HepG2 (cell line): ENCODE data around the gene MICOS13. TPM values are rescaled to one million over a fixed set of nuclear protein-coding genes. Genes with fewer than 3 reads are reported as not detected.
A peak's percentile ranks its signal among the peaks of the same experiment; 100 is the strongest.

Experiments used
- AHR ChIP-seq: IDR thresholded peaks from 2 replicates; pipeline ENCODE4 v1.6.1; 2018; ENCODE audit warnings: missing genetic modification reagents, missing compliant biosample characterization
- HIVEP1 ChIP-seq: sonication (generic); formaldehyde crosslinking; IDR thresholded peaks from 2 replicates; pipeline ENCODE4 v1.4.0; 2020; ENCODE audit warnings: mild to moderate bottlenecking, missing genetic modification reagents
- HNRNPL ChIP-seq: fragments of 200-400 bp; formaldehyde crosslinking; IDR thresholded peaks from 2 replicates; pipeline ENCODE4 v1.6.1; 2017; ENCODE audit warnings: mild to moderate bottlenecking, low read depth, low read length
- KDM5B ChIP-seq: sonication (generic); formaldehyde crosslinking; IDR thresholded peaks from 2 replicates; pipeline ENCODE4 v1.4.0; 2020; ENCODE audit warnings: missing genetic modification reagents, mild to moderate bottlenecking, borderline replicate concordance
- KDM6A ChIP-seq: IDR thresholded peaks from 2 replicates; pipeline ENCODE4 v1.6.1; 2016; ENCODE audit warnings: low read depth
- MAZ ChIP-seq, 2 experiments: sonication (generic) in 1 of 2; formaldehyde crosslinking in 1 of 2; IDR thresholded peaks; 2 replicates each; pipeline versions ENCODE4 v1.5.0 to v1.6.1; 2012 to 2020; ENCODE audit warnings: low read depth in 2 of 2, mild to moderate bottlenecking in 2 of 2, borderline replicate concordance in 1 of 2, improper control_type of control experiment in 1 of 2, low read length in 1 of 2, missing genetic modification reagents in 1 of 2, moderate library complexity in 1 of 2
- MED8 ChIP-seq: sonication (generic); formaldehyde crosslinking; IDR thresholded peaks from 2 replicates; pipeline ENCODE4 v1.8.1; 2023; ENCODE audit warnings: mild to moderate bottlenecking, missing genetic modification reagents; ENCODE audit not compliant: insufficient replicate concordance
- RNF219 ChIP-seq: sonication (generic); formaldehyde crosslinking; IDR thresholded peaks from 2 replicates; pipeline ENCODE4 v1.5.0; 2020; ENCODE audit warnings: mild to moderate bottlenecking, missing genetic modification reagents
- SMYD3 ChIP-seq: sonication (generic); formaldehyde crosslinking; IDR thresholded peaks from 2 replicates; pipeline ENCODE4 v1.8.1; 2023; ENCODE audit warnings: mild to moderate bottlenecking, missing genetic modification reagents
- SYNCRIP ChIP-seq: fragments of 200-400 bp; formaldehyde crosslinking; IDR thresholded peaks from 2 replicates; pipeline ENCODE4 v1.6.1; 2018; ENCODE audit warnings: mild to moderate bottlenecking, low read depth, low read length; ENCODE audit not compliant: insufficient read depth
- TFDP1 ChIP-seq: IDR thresholded peaks from 2 replicates; pipeline ENCODE4 v1.6.1; 2016; ENCODE audit warnings: missing compliant biosample characterization, missing genetic modification reagents, borderline replicate concordance
- ZBTB14 ChIP-seq: sonication (generic); formaldehyde crosslinking; IDR thresholded peaks from 2 replicates; pipeline ENCODE4 v1.4.0; 2020; ENCODE audit warnings: missing genetic modification reagents
- ZNF337 ChIP-seq: sonication (generic); formaldehyde crosslinking; IDR thresholded peaks from 2 replicates; pipeline ENCODE4 v1.5.1; 2020; ENCODE audit warnings: missing genetic modification reagents, low read depth, mild to moderate bottlenecking, borderline replicate concordance
- ZNF576 ChIP-seq: sonication (generic); formaldehyde crosslinking; IDR thresholded peaks from 2 replicates; pipeline ENCODE4 v1.4.0; 2020; ENCODE audit warnings: mild to moderate bottlenecking, missing genetic modification reagents
- ZNF605 ChIP-seq: sonication (generic); formaldehyde crosslinking; IDR thresholded peaks from 2 replicates; pipeline ENCODE4 v1.8.0; 2022; ENCODE audit warnings: mild to moderate bottlenecking, missing genetic modification reagents
- ZNF687 ChIP-seq: sonication (generic); formaldehyde crosslinking; IDR thresholded peaks from 2 replicates; pipeline ENCODE4 v1.5.1; 2020; ENCODE audit warnings: mild to moderate bottlenecking, missing genetic modification reagents, moderate library complexity
- ZNF75D ChIP-seq: sonication (generic); formaldehyde crosslinking; IDR thresholded peaks from 2 replicates; pipeline ENCODE4 v1.8.1; 2023; ENCODE audit warnings: missing genetic modification reagents, mild to moderate bottlenecking, borderline replicate concordance
- ZNF891 ChIP-seq: sonication (generic); formaldehyde crosslinking; IDR thresholded peaks from 2 replicates; pipeline ENCODE4 v1.5.0; 2020; ENCODE audit warnings: mild to moderate bottlenecking, missing genetic modification reagents
- ZSCAN25 ChIP-seq: sonication (generic); formaldehyde crosslinking; IDR thresholded peaks from 2 replicates; pipeline ENCODE4 v1.8.0; 2022; ENCODE audit warnings: mild to moderate bottlenecking, missing genetic modification reagents
- polyA plus RNA-seq, 8 experiments: library from polyadenylated mRNA; depleted of rRNA in 3 of 8; stranded (reverse) in 7 of 8; unstranded in 1 of 8; fragments of >200 nt; fragmentation: Illumina TruSeq in 4 of 8; extraction: Trizol in 4 of 8; gene quantifications; 2 replicates each; pipeline versions ENCODE4 v1.2.1 to v1.2.3, GENCODE V29; 2011 to 2016; ENCODE audit warnings: low read depth in 4 of 8, missing spikeins in 1 of 8, mixed read lengths in 1 of 8; ENCODE audit not compliant: insufficient read depth in 1 of 8
- total RNA-seq, 5 experiments: library from RNA; depleted of rRNA; stranded (reverse); fragments of >200 nt; fragmentation: Illumina TruSeq; extraction: Trizol; gene quantifications; 2 replicates each; pipeline ENCODE4 v1.2.3, GENCODE V29; 2016; ENCODE audit warnings: low read depth in 1 of 5

The MICOS13 gene
- total and polyA plus RNA-seq, 2 of the 13 experiments (the other 11 are each of a cell fraction or from before 2014, with no cell fraction given), result 28.8 to 35.4 TPM

- no peak for TF ChIP-seq HNRNPL
- no peak for TF ChIP-seq KDM6A (CRISPR knock-in tag)
- no peak for TF ChIP-seq SMYD3 (CRISPR knock-in tag)
- no peak for TF ChIP-seq ZBTB14 (CRISPR knock-in tag)
- peak; percentile 23; the same call in 1 of the 2 replicates for TF ChIP-seq ZNF891 (CRISPR knock-in tag)
- TF ChIP-seq ZNF337 (CRISPR knock-in tag), result no peak
- no peak for TF ChIP-seq AHR (CRISPR knock-in tag)
- TF ChIP-seq RNF219 (CRISPR knock-in tag), result no peak
- peak; percentile 47 for TF ChIP-seq MED8
- no peak for TF ChIP-seq ZNF75D
- 0 out of 2 replicates have a peak, but pooled peaks have one; percentile 46 for TF ChIP-seq ZNF576 (CRISPR knock-in tag)
- TF ChIP-seq TFDP1, result no peak
- TF ChIP-seq ZNF687 (CRISPR knock-in tag), result 0 out of 2 replicates have a peak, but pooled peaks have one; percentile 53
- TF ChIP-seq MAZ (IDR thresholded peaks at IDR 0.05; ENCODE audit: borderline replicate concordance, low read depth, low read length), result no peak
- no peak for TF ChIP-seq MAZ (CRISPR knock-in tag; IDR thresholded peaks at IDR 0.05; ENCODE audit: low read depth)
- TF ChIP-seq HIVEP1 (CRISPR knock-in tag), result peak; percentile 45
- TF ChIP-seq SYNCRIP, result no peak
- TF ChIP-seq ZNF605, result no peak
- peak; percentile 64; the same call in 1 of the 2 replicates for TF ChIP-seq KDM5B (CRISPR knock-in tag)
- TF ChIP-seq ZSCAN25, result no peak
- TF ChIP-seq, all 625 proteins: peak for 46
These were observed 256 bp downstream of the MICOS13 start (continued) for GRCh38 chr19:5680084-5680436.
